GM23338 (cell line): ENCODE data around the gene IFT52. TPM values are rescaled to one million over a fixed set of nuclear protein-coding genes. Genes with fewer than 3 reads are reported as not detected.

Experiments used
- ATAC-seq: fragments of 200-7000 bp; cut with Tn5 transposase; 3 replicates; pipeline ENCODE4 v1.9.1; 2020
- DNase-seq: peaks from one replicate; pipeline ENCODE4 v3.0.0-alpha.2; 2015; ENCODE audit warnings: low spot score
- H2AFZ ChIP-seq: fragments of 200-600 bp; sonication (generic); 2 replicates; pipeline ENCODE4 v1.8.0; 2016; ENCODE audit warnings: antibody characterized with exemption, mild to moderate bottlenecking, moderate library complexity
- H3F3A ChIP-seq: fragments of 200-600 bp; sonication (generic); replicated peaks from 2 replicates; pipeline ENCODE4 v1.8.0; 2017; ENCODE audit warnings: antibody characterized with exemption, mixed run types, low read depth
- H3K27ac ChIP-seq: fragments of 200-600 bp; sonication (generic); 2 replicates; pipeline ENCODE4 v1.6.1; 2016; ENCODE audit warnings: low read depth
- H3K27me3 ChIP-seq: fragments of 200-600 bp; sonication (generic); 2 replicates; pipeline ENCODE4 v1.8.0; 2016; ENCODE audit warnings: mild to moderate bottlenecking, mixed run types, moderate library complexity; ENCODE audit not compliant: insufficient read depth
- H3K36me3 ChIP-seq: fragments of 200-600 bp; sonication (generic); 2 replicates; pipeline ENCODE4 v1.8.0; 2016; ENCODE audit warnings: mild to moderate bottlenecking; ENCODE audit not compliant: insufficient read depth
- H3K4me1 ChIP-seq: fragments of 200-600 bp; sonication (generic); 2 replicates; pipeline ENCODE4 v1.8.0; 2016; ENCODE audit warnings: mild to moderate bottlenecking, moderate library complexity; ENCODE audit not compliant: insufficient read depth
- H3K4me2 ChIP-seq: fragments of 200-600 bp; sonication (generic); 2 replicates; pipeline ENCODE4 v1.7.1; 2017; ENCODE audit warnings: mixed run types
- H3K4me3 ChIP-seq: fragments of 200-600 bp; sonication (generic); 2 replicates; pipeline ENCODE4 v1.6.1; 2016; ENCODE audit warnings: mixed run types
- H3K79me2 ChIP-seq: fragments of 200-600 bp; sonication (generic); replicated peaks from 2 replicates; pipeline ENCODE4 v1.8.0; 2017; ENCODE audit warnings: mild to moderate bottlenecking; ENCODE audit not compliant: insufficient read depth
- H3K9me2 ChIP-seq: fragments of 200-600 bp; sonication (generic); 2 replicates; pipeline ENCODE4 v1.8.0; 2017; ENCODE audit not compliant: insufficient read depth
- H4K20me1 ChIP-seq: fragments of 200-600 bp; sonication (generic); replicated peaks from 2 replicates; pipeline ENCODE4 v1.8.0; 2017; ENCODE audit warnings: mild to moderate bottlenecking; ENCODE audit not compliant: insufficient read depth
- H3K27ac Mint-ChIP-seq: 2 replicates; pipeline ENCODE4 v1.8.0; 2020; ENCODE audit warnings: inconsistent platforms, mild to moderate bottlenecking, moderate library complexity, mixed read lengths
- H3K27me3 Mint-ChIP-seq: 3 replicates; pipeline ENCODE4 v1.8.0; 2022; ENCODE audit warnings: low read depth, mild to moderate bottlenecking, moderate library complexity, mixed read lengths, inconsistent platforms; ENCODE audit not compliant: insufficient read depth, poor library complexity
- H3K36me3 Mint-ChIP-seq: 3 replicates; pipeline ENCODE4 v1.8.0; 2021; ENCODE audit warnings: low read depth, mild to moderate bottlenecking, inconsistent platforms, moderate library complexity, mixed read lengths
- H3K4me1 Mint-ChIP-seq: 3 replicates; pipeline ENCODE4 v1.8.0; 2020; ENCODE audit warnings: mild to moderate bottlenecking, inconsistent platforms, mixed read lengths
- H3K4me3 Mint-ChIP-seq: 3 replicates; pipeline ENCODE4 v1.8.0; 2021; ENCODE audit warnings: moderate library complexity, mild to moderate bottlenecking, inconsistent platforms, mixed read lengths
- H3K9me3 Mint-ChIP-seq: 3 replicates; pipeline ENCODE4 v1.8.0; 2020; ENCODE audit warnings: moderate library complexity, mild to moderate bottlenecking, inconsistent platforms, mixed read lengths
- CREB1 ChIP-seq: fragments of 250-450 bp; sonication (Bioruptor Pico); IDR thresholded peaks from 2 replicates; pipeline ENCODE4 v1.5.0; 2020; ENCODE audit warnings: low read depth, mild to moderate bottlenecking, moderate library complexity
- EZH2 ChIP-seq: fragments of 200-600 bp; sonication (generic); IDR thresholded peaks from one replicate; pipeline ENCODE4 v1.8.0; 2017; ENCODE audit warnings: antibody characterized with exemption, mild to moderate bottlenecking, low read depth; ENCODE audit not compliant: unreplicated experiment
- NANOG ChIP-seq: IDR thresholded peaks from 2 replicates; pipeline ENCODE4 v1.6.1; 2016; ENCODE audit warnings: antibody characterized with exemption, borderline replicate concordance
- POLR2AphosphoS5 ChIP-seq: IDR thresholded peaks from 2 replicates; pipeline ENCODE4 v1.6.1; 2016; ENCODE audit warnings: antibody characterized with exemption, low read depth
- STAT1 ChIP-seq: IDR thresholded peaks from one replicate; pipeline ENCODE4 v1.6.1; 2016; ENCODE audit warnings: antibody characterized with exemption; ENCODE audit not compliant: unreplicated experiment
- ZNF331 ChIP-seq: fragments of 250-450 bp; sonication (Bioruptor Pico); IDR thresholded peaks from 2 replicates; pipeline ENCODE4 v1.5.0; 2020; ENCODE audit warnings: low read depth, mild to moderate bottlenecking, moderate library complexity
- polyA plus RNA-seq: library from polyadenylated mRNA; unstranded; fragments of >200 nt; fragmentation: Nextera tagmentation; extraction: Ambion mirVana; gene quantifications from 2 replicates; pipeline ENCODE4 v1.2.1, GENCODE V29; 2016
- total RNA-seq: library from RNA; depleted of rRNA; stranded (reverse); fragments of >200 nt; shearing (Covaris generic); gene quantifications from 2 replicates; pipeline ENCODE4 v1.2.3, GENCODE V29; 2014
- TF ChIP-seq, protein P1 (sequence below): fragments of 250-450 bp; sonication (Bioruptor Pico); IDR thresholded peaks from 2 replicates; pipeline ENCODE4 v1.5.0; 2020; ENCODE audit warnings: mild to moderate bottlenecking, moderate library complexity
- TF ChIP-seq, protein P2 (sequence below), 2 experiments: fragments of 200-600 bp in 1 of 2; sonication (generic) in 1 of 2; conservative IDR thresholded peaks; 2 replicates each; pipeline versions ENCODE4 v1.5.1 to v1.6.1; 2016 to 2017; ENCODE audit warnings: antibody characterized with exemption in 2 of 2, low read depth in 2 of 2, mild to moderate bottlenecking in 2 of 2, moderate library complexity in 1 of 2
- TF ChIP-seq, protein P3 (sequence below): IDR thresholded peaks from one replicate; pipeline ENCODE4 v1.6.1; 2018; ENCODE audit warnings: antibody characterized with exemption; ENCODE audit not compliant: unreplicated experiment
- TF ChIP-seq, protein P4 (sequence below): IDR thresholded peaks from 2 replicates; pipeline ENCODE4 v1.6.1; 2016; ENCODE audit warnings: antibody characterized with exemption

Gene IFT52
- total and polyA plus RNA-seq, 2 experiments from 2014 or later: 30.4 to 39.8 TPM

DNA sequence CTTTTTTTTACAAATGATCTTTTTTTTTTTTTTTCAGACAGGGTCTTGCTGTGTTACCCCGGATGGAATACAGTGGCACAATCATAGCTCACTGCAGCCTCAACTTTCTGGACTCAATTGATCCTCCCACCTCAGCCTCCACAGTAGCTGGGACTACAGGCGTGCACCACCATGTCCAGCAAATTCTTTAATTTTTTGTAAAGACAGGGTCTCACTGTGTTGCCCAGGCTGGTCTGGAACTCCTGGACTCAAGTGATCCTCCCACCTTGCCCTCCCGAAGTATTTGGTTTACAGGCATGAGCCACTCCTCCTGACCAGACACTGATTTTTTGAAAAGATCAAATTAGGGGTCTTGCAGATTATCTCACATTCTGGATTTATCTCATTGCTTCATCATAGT is 65.2 kb downstream of the IFT52 start (continued):
- TF ChIP-seq, protein P1, sequence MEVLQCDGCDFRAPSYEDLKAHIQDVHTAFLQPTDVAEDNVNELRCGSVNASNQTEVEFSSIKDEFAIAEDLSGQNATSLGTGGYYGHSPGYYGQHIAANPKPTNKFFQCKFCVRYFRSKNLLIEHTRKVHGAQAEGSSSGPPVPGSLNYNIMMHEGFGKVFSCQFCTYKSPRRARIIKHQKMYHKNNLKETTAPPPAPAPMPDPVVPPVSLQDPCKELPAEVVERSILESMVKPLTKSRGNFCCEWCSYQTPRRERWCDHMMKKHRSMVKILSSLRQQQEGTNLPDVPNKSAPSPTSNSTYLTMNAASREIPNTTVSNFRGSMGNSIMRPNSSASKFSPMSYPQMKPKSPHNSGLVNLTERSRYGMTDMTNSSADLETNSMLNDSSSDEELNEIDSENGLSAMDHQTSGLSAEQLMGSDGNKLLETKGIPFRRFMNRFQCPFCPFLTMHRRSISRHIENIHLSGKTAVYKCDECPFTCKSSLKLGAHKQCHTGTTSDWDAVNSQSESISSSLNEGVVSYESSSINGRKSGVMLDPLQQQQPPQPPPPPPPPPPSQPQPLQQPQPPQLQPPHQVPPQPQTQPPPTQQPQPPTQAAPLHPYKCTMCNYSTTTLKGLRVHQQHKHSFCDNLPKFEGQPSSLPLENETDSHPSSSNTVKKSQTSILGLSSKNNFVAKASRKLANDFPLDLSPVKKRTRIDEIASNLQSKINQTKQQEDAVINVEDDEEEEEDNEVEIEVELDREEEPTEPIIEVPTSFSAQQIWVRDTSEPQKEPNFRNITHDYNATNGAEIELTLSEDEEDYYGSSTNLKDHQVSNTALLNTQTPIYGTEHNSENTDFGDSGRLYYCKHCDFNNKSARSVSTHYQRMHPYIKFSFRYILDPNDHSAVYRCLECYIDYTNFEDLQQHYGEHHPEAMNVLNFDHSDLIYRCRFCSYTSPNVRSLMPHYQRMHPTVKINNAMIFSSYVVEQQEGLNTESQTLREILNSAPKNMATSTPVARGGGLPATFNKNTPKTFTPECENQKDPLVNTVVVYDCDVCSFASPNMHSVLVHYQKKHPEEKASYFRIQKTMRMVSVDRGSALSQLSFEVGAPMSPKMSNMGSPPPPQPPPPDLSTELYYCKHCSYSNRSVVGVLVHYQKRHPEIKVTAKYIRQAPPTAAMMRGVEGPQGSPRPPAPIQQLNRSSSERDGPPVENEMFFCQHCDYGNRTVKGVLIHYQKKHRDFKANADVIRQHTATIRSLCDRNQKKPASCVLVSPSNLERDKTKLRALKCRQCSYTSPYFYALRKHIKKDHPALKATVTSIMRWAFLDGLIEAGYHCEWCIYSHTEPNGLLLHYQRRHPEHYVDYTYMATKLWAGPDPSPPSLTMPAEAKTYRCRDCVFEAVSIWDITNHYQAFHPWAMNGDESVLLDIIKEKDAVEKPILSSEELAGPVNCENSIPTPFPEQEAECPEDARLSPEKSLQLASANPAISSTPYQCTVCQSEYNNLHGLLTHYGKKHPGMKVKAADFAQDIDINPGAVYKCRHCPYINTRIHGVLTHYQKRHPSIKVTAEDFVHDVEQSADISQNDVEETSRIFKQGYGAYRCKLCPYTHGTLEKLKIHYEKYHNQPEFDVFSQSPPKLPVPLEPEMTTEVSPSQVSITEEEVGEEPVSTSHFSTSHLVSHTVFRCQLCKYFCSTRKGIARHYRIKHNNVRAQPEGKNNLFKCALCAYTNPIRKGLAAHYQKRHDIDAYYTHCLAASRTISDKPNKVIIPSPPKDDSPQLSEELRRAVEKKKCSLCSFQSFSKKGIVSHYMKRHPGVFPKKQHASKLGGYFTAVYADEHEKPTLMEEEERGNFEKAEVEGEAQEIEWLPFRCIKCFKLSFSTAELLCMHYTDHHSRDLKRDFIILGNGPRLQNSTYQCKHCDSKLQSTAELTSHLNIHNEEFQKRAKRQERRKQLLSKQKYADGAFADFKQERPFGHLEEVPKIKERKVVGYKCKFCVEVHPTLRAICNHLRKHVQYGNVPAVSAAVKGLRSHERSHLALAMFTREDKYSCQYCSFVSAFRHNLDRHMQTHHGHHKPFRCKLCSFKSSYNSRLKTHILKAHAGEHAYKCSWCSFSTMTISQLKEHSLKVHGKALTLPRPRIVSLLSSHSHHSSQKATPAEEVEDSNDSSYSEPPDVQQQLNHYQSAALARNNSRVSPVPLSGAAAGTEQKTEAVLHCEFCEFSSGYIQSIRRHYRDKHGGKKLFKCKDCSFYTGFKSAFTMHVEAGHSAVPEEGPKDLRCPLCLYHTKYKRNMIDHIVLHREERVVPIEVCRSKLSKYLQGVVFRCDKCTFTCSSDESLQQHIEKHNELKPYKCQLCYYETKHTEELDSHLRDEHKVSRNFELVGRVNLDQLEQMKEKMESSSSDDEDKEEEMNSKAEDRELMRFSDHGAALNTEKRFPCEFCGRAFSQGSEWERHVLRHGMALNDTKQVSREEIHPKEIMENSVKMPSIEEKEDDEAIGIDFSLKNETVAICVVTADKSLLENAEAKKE (CRISPR knock-in tag): no peak
- TF ChIP-seq EZH2 (no peak), STAT1 (no peak), ZNF331 (CRISPR knock-in tag) (no peak), CREB1 (no peak), NANOG (no peak)
- TF ChIP-seq, protein P2, sequence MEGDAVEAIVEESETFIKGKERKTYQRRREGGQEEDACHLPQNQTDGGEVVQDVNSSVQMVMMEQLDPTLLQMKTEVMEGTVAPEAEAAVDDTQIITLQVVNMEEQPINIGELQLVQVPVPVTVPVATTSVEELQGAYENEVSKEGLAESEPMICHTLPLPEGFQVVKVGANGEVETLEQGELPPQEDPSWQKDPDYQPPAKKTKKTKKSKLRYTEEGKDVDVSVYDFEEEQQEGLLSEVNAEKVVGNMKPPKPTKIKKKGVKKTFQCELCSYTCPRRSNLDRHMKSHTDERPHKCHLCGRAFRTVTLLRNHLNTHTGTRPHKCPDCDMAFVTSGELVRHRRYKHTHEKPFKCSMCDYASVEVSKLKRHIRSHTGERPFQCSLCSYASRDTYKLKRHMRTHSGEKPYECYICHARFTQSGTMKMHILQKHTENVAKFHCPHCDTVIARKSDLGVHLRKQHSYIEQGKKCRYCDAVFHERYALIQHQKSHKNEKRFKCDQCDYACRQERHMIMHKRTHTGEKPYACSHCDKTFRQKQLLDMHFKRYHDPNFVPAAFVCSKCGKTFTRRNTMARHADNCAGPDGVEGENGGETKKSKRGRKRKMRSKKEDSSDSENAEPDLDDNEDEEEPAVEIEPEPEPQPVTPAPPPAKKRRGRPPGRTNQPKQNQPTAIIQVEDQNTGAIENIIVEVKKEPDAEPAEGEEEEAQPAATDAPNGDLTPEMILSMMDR (conservative IDR thresholded peaks at IDR 0.05; ENCODE audit: low read depth in 2 of 2): no peak

DNA sequence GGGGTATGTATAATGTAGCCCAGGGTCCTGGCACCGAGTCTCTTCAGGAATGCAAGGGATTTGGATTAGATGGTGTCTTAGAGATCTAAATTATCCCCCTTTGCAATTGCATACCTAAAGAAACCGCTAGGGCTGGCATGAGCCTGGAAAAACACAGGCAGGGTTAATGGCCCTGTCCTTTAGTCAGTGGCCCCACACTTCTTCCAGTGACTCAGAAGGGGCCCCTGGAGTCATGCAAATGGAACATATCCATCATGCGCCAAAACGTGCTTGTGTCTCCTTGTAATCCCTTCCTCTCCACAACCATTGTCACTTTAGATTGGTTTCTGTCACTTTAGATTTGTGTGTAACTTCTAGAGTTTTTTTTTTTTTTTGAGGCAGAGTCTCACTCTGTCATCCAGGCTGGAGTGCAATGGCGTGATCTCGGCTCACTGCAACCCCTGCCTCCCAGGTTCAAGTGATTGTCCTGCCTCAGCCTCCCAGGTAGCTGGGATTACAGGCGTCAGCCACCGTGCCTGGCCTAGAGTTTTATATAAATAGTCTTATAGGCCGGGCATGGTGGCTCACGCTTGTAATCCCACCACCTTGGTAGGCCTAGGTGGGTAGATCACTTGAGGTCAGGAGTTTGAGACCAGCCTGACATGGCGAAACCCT is 67.5 kb downstream of the IFT52 start:
- H3K27me3 Mint-ChIP-seq: peaks cover 3% of the 10 kb centered on the region
- Histone ChIP-seq H4K20me1 (no peaks in the 10 kb centered on the region), H3K4me3 (peak overlapping the region; percentile 84), H3K27ac (peak overlapping the region; percentile 95), H3K4me1 (peaks cover 4% of the 10 kb centered on the region; the same call in 1 of the 2 replicates), H3K27me3 (no peaks in the 10 kb centered on the region), H3K36me3 (no peaks in the 10 kb centered on the region), H3K79me2 (no peaks in the 10 kb centered on the region), H3K4me2 (peak overlapping the region; percentile 99), H3K9me2 (no peaks in the 10 kb centered on the region), H3F3A (0 out of 2 replicates have a peak, but pooled peaks cover 6% of the 10 kb centered on the region), H2AFZ (peak overlapping the region; percentile 100)
- H3K36me3 Mint-ChIP-seq: no peaks in the 10 kb centered on the region
- peaks cover 2% of the 10 kb centered on the region; the same call in 1 of the 3 replicates for H3K4me1 Mint-ChIP-seq
- peak overlapping the region; percentile 98 for H3K4me3 Mint-ChIP-seq
- DNase-seq (peak; percentile 55), ATAC-seq (no peak)
- no peaks in the 10 kb centered on the region for H3K9me3 Mint-ChIP-seq
- peak overlapping the region; percentile 93; the same call in 1 of the 2 replicates for H3K27ac Mint-ChIP-seq
- no peak for TF ChIP-seq POLR2AphosphoS5
- TF ChIP-seq, protein P3, sequence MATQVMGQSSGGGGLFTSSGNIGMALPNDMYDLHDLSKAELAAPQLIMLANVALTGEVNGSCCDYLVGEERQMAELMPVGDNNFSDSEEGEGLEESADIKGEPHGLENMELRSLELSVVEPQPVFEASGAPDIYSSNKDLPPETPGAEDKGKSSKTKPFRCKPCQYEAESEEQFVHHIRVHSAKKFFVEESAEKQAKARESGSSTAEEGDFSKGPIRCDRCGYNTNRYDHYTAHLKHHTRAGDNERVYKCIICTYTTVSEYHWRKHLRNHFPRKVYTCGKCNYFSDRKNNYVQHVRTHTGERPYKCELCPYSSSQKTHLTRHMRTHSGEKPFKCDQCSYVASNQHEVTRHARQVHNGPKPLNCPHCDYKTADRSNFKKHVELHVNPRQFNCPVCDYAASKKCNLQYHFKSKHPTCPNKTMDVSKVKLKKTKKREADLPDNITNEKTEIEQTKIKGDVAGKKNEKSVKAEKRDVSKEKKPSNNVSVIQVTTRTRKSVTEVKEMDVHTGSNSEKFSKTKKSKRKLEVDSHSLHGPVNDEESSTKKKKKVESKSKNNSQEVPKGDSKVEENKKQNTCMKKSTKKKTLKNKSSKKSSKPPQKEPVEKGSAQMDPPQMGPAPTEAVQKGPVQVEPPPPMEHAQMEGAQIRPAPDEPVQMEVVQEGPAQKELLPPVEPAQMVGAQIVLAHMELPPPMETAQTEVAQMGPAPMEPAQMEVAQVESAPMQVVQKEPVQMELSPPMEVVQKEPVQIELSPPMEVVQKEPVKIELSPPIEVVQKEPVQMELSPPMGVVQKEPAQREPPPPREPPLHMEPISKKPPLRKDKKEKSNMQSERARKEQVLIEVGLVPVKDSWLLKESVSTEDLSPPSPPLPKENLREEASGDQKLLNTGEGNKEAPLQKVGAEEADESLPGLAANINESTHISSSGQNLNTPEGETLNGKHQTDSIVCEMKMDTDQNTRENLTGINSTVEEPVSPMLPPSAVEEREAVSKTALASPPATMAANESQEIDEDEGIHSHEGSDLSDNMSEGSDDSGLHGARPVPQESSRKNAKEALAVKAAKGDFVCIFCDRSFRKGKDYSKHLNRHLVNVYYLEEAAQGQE: no peak
- no peak for TF ChIP-seq NANOG
- TF ChIP-seq, protein P4, sequence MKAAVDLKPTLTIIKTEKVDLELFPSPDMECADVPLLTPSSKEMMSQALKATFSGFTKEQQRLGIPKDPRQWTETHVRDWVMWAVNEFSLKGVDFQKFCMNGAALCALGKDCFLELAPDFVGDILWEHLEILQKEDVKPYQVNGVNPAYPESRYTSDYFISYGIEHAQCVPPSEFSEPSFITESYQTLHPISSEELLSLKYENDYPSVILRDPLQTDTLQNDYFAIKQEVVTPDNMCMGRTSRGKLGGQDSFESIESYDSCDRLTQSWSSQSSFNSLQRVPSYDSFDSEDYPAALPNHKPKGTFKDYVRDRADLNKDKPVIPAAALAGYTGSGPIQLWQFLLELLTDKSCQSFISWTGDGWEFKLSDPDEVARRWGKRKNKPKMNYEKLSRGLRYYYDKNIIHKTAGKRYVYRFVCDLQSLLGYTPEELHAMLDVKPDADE: no peak
- no peak for TF ChIP-seq EZH2
